Activated CD4-positive, alpha-beta memory T cell treated with anti-CD3 and anti-CD28 coated beads, Interleukin-2, amount 10 ng/mL, durations not matched to agents 7 days and 5 days (primary cell): Measurements from ENCODE around the gene CHMP1B. TPM values are rescaled to one million over a fixed set of nuclear protein-coding genes. Genes with fewer than 3 reads are reported as not detected.
"Not testable (repeated sequence)": the region's sequence is repeated elsewhere in the genome, so short reads cannot be mapped to it uniquely, and the experiment has no call there.

Experiments
- CTCF ChIA-PET: fragments of 350-600 bp; sonication (Branson Sonifier 250); formaldehyde crosslinking; loops from one replicate; lab custom pipeline; 2021; ENCODE audit warnings: antibody characterized with exemption, inconsistent platforms; lab: Charles Lee
- POLR2A ChIA-PET: fragments of 350-600 bp; sonication (Branson Sonifier 250); formaldehyde crosslinking; loops from one replicate; lab custom pipeline; 2021; ENCODE audit warnings: antibody characterized with exemption; lab: Charles Lee
- DNase-seq: peaks from one replicate; pipeline ENCODE4 v3.0.0-alpha.2; 2020
- H3K27ac Mint-ChIP-seq: one replicate; pipeline ENCODE4 v1.8.0; 2021; ENCODE audit warnings: mild to moderate bottlenecking, mixed read lengths
- H3K27me3 Mint-ChIP-seq: one replicate; pipeline ENCODE4 v1.8.0; 2021; ENCODE audit warnings: mixed read lengths
- H3K36me3 Mint-ChIP-seq: one replicate; pipeline ENCODE4 v1.8.0; 2021; ENCODE audit warnings: low read depth, mixed read lengths
- H3K4me1 Mint-ChIP-seq: one replicate; pipeline ENCODE4 v1.8.0; 2021; ENCODE audit warnings: mixed read lengths
- H3K4me3 Mint-ChIP-seq: one replicate; pipeline ENCODE4 v1.8.0; 2021; ENCODE audit warnings: mild to moderate bottlenecking, mixed read lengths
- H3K9me3 Mint-ChIP-seq: one replicate; pipeline ENCODE4 v1.8.0; 2021; ENCODE audit warnings: mixed read lengths
- total RNA-seq, 2 experiments: library from RNA; stranded (reverse); gene quantifications; one replicate each; pipeline ENCODE4 v1.2.3, GENCODE V29; 2021

CHMP1B gene
- total RNA-seq, 2 experiments from 2014 or later: 26.8 to 28.0 TPM

- DNase-seq: no peak
- POLR2A ChIA-PET: no interaction called here
- Mint-ChIP-seq H3K4me3 (no peak overlapping the region), H3K4me1 (peaks cover 9% of the 10 kb centered on the region), H3K27ac (no peak overlapping the region), H3K36me3 (peaks cover 28% of the 10 kb centered on the region), H3K9me3 (no peaks in the 10 kb centered on the region), H3K27me3 (no peaks in the 10 kb centered on the region)
- CTCF ChIA-PET: no interaction called here
Measured at GRCh38 chr18:11883153-11883552, 31.9 kb downstream of the CHMP1B start.

- Mint-ChIP-seq H3K9me3 (no peaks in the 10 kb centered on the region), H3K27me3 (no peaks in the 10 kb centered on the region), H3K36me3 (peaks cover 37% of the 10 kb centered on the region), H3K4me1 (peaks cover 9% of the 10 kb centered on the region), H3K4me3 (no peak overlapping the region), H3K27ac (no peak overlapping the region)
- POLR2A ChIA-PET: no interaction called here
- no peak for DNase-seq
- CTCF ChIA-PET: no interaction called here
Measured at GRCh38 chr18:11884396-11885030, 33.3 kb downstream of the CHMP1B start.

GRCh38 chr18:11885278-11885947 lies 34.2 kb downstream of the CHMP1B start:
- Mint-ChIP-seq H3K27ac (no peak overlapping the region), H3K36me3 (peaks cover 42% of the 10 kb centered on the region), H3K9me3 (no peaks in the 10 kb centered on the region), H3K4me1 (peaks cover 9% of the 10 kb centered on the region), H3K27me3 (no peaks in the 10 kb centered on the region), H3K4me3 (no peak overlapping the region)
- ChIA-PET CTCF (no interaction called here), POLR2A (no interaction called here)
- DNase-seq: no peak

GRCh38 chr18:11886577-11887110 lies 35.4 kb downstream of the CHMP1B start:
- no peak overlapping the region for H3K4me3 Mint-ChIP-seq
- CTCF ChIA-PET: interaction anchor here (1.1 kb wide), 1 partner anchor 51 kb away, joined by 3 read pairs; no protein-coding TSS in a partner anchor
- H3K36me3 Mint-ChIP-seq: peaks cover 48% of the 10 kb centered on the region
- H3K27ac Mint-ChIP-seq: no peak overlapping the region
- H3K4me1 Mint-ChIP-seq: peaks cover 9% of the 10 kb centered on the region
- POLR2A ChIA-PET: interaction anchor here (1.3 kb wide), 1 partner anchor 22 kb away, joined by 3 read pairs; no protein-coding TSS in a partner anchor
- no peak for DNase-seq
- no peaks in the 10 kb centered on the region for H3K9me3 Mint-ChIP-seq
- no peaks in the 10 kb centered on the region for H3K27me3 Mint-ChIP-seq

GRCh38 chr18:11887328-11888128 lies 36.3 kb downstream of the CHMP1B start:
- CTCF ChIA-PET: interaction anchor here (1.1 kb wide), 1 partner anchor 50 kb away, joined by 3 read pairs; no protein-coding TSS in a partner anchor
- DNase-seq: no peak
- H3K36me3 Mint-ChIP-seq: peaks cover 50% of the 10 kb centered on the region
- H3K4me3 Mint-ChIP-seq: no peak overlapping the region
- peaks cover 9% of the 10 kb centered on the region for H3K4me1 Mint-ChIP-seq
- POLR2A ChIA-PET: interaction anchor here (1.0 to 1.3 kb wide), 3 partner anchors 9 to 36 kb away, joined by 3 read pairs; no protein-coding TSS in a partner anchor
- H3K27ac Mint-ChIP-seq: no peak overlapping the region
- H3K27me3 Mint-ChIP-seq: no peaks in the 10 kb centered on the region
- H3K9me3 Mint-ChIP-seq: no peaks in the 10 kb centered on the region

GRCh38 chr18:11888726-11889125 lies 37.5 kb downstream of the CHMP1B start:
- DNase-seq: no peak
- ChIA-PET CTCF (no interaction called here), POLR2A (interaction anchor here (0.7 kb wide), 1 partner anchor 20 kb away, joined by 3 read pairs; the partner anchor contains the start of gene MPPE1)
- Mint-ChIP-seq H3K9me3 (no peaks in the 10 kb centered on the region), H3K4me1 (peaks cover 9% of the 10 kb centered on the region), H3K27me3 (no peaks in the 10 kb centered on the region), H3K27ac (no peak overlapping the region), H3K4me3 (no peak overlapping the region), H3K36me3 (peaks cover 62% of the 10 kb centered on the region)

- peaks cover 11% of the 10 kb centered on the region for H3K4me1 Mint-ChIP-seq
- CTCF ChIA-PET: no interaction called here
- H3K9me3 Mint-ChIP-seq: no peaks in the 10 kb centered on the region
- no peak overlapping the region for H3K4me3 Mint-ChIP-seq
- H3K27ac Mint-ChIP-seq: no peak overlapping the region
- DNase-seq: no peak
- POLR2A ChIA-PET: interaction anchor here (0.7 kb wide), 1 partner anchor 19 kb away, joined by 3 read pairs; the partner anchor contains the start of gene MPPE1
- H3K27me3 Mint-ChIP-seq: no peaks in the 10 kb centered on the region
- H3K36me3 Mint-ChIP-seq: peaks cover 64% of the 10 kb centered on the region
Measured at GRCh38 chr18:11889284-11889683, 38.1 kb downstream of the CHMP1B start.

- CTCF ChIA-PET: no interaction called here
- Mint-ChIP-seq H3K27me3 (no peaks in the 10 kb centered on the region), H3K4me1 (peaks cover 11% of the 10 kb centered on the region), H3K9me3 (no peaks in the 10 kb centered on the region), H3K4me3 (no peak overlapping the region), H3K27ac (no peak overlapping the region), H3K36me3 (peaks cover 66% of the 10 kb centered on the region)
- no peak for DNase-seq
- POLR2A ChIA-PET: no interaction called here
Measured at GRCh38 chr18:11891737-11892136, 40.5 kb downstream of the CHMP1B start.

GRCh38 chr18:11892438-11892837 lies 41.2 kb downstream of the CHMP1B start:
- H3K27ac Mint-ChIP-seq, H3K4me3 Mint-ChIP-seq, DNase-seq, POLR2A ChIA-PET, CTCF ChIA-PET, H3K9me3 Mint-ChIP-seq, H3K27me3 Mint-ChIP-seq, H3K4me1 Mint-ChIP-seq: not testable (repeated sequence)
- H3K36me3 Mint-ChIP-seq: peaks cover 66% of the 10 kb centered on the region

GRCh38 chr18:11897781-11898180 lies 46.6 kb downstream of the CHMP1B start:
- H3K27ac Mint-ChIP-seq: no peak overlapping the region
- H3K9me3 Mint-ChIP-seq: no peaks in the 10 kb centered on the region
- ChIA-PET POLR2A (no interaction called here), CTCF (no interaction called here)
- H3K4me1 Mint-ChIP-seq: peaks cover 2% of the 10 kb centered on the region
- no peak overlapping the region for H3K4me3 Mint-ChIP-seq
- no peak for DNase-seq
- peaks cover 58% of the 10 kb centered on the region for H3K36me3 Mint-ChIP-seq
- H3K27me3 Mint-ChIP-seq: no peaks in the 10 kb centered on the region

GRCh38 chr18:11899063-11899462 lies 47.9 kb downstream of the CHMP1B start:
- H3K36me3 Mint-ChIP-seq: peaks cover 51% of the 10 kb centered on the region

GRCh38 chr18:11901826-11902438 lies 50.7 kb downstream of the CHMP1B start:
- Mint-ChIP-seq H3K4me1 (peaks cover 15% of the 10 kb centered on the region), H3K27me3 (no peaks in the 10 kb centered on the region), H3K36me3 (peaks cover 40% of the 10 kb centered on the region), H3K4me3 (no peak overlapping the region), H3K9me3 (no peaks in the 10 kb centered on the region), H3K27ac (no peak overlapping the region)
- ChIA-PET POLR2A (no interaction called here), CTCF (no interaction called here)
- no peak for DNase-seq

More at GRCh38 chr18:11899063-11899462, 47.9 kb downstream of the CHMP1B start:
- Mint-ChIP-seq H3K27ac (no peak overlapping the region), H3K27me3 (no peaks in the 10 kb centered on the region), H3K9me3 (no peaks in the 10 kb centered on the region), H3K4me1 (peaks cover 4% of the 10 kb centered on the region), H3K4me3 (no peak overlapping the region)
- no peak for DNase-seq
- POLR2A ChIA-PET: interaction anchor here (0.9 kb wide), 1 partner anchor 9 kb away, joined by 4 read pairs; the partner anchor contains the start of gene MPPE1
- CTCF ChIA-PET: interaction anchor here (1.0 kb wide), 1 partner anchor 39 kb away, joined by 3 read pairs; no protein-coding TSS in a partner anchor
